AG10803 (cell line): Measurements from ENCODE around the gene TMEM132D.

Source experiments
- DNase-seq: peaks from one replicate; pipeline ENCODE4 v3.0.0; 2010; ENCODE audit warnings: low read depth
- H3K4me3 ChIP-seq: 2 replicates; pipeline ENCODE4 v1.5.1; 2011; ENCODE audit warnings: mild to moderate bottlenecking, low read length, control low read depth
- CTCF ChIP-seq: conservative IDR thresholded peaks from 2 replicates; pipeline ENCODE4 v1.5.1; 2011; ENCODE audit warnings: mild to moderate bottlenecking, low read length, control low read depth, inconsistent platforms

TMEM132D gene

GRCh38 chr12:129566800-129567199, 337.0 kb downstream of the TMEM132D start:
- H3K4me3 ChIP-seq = no peak overlapping the region
- DNase-seq = no peak
- no peak for TF ChIP-seq CTCF

DNA sequence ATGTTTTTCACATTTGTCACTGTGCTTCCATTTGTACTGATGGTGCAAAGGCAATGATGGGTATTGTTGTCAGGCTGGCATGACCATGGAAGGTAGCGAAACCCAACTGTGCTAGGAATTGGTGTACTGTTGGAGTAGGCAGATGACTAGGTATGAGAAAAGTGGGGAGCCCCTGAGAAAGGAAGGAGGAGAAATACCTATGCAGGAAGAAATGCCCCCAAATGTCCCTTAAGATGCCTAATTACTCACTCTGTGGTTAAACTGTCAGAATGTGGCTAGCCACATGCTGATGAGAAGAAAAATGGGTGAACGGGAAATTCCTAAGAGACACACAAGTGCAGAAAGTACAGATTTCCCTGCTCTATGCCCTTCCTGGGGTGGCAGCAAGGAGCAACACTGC, 339.1 kb downstream of the TMEM132D start:
- TF ChIP-seq CTCF = no peak
- H3K4me3 ChIP-seq = no peak overlapping the region
- DNase-seq = no peak

DNA sequence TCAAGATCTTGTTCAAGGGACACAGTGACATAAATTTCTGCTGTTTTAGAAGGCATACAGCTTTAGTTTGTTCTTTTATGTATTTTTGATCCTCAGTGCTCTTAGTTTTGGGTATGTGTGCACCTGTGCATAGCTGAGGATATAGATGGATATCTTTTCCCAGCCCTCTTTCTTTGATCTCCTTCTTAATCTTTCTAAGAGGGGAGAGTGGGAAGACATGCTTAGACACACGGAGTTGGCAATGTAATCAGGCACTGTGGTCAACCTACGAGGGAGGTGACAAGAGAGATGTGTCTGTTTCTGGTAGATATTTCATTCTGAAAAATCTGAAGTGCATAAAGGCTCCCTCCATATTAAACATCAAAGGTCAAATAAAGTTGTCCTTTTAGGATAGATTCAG, 340.6 kb downstream of the TMEM132D start:
- no peak for DNase-seq
- no peak overlapping the region for H3K4me3 ChIP-seq
- TF ChIP-seq CTCF = no peak

GRCh38 chr12:129561304-129561703, 342.5 kb downstream of the TMEM132D start:
- DNase-seq = no peak
- H3K4me3 ChIP-seq = no peak overlapping the region

GRCh38 chr12:129559776-129560175, 344.0 kb downstream of the TMEM132D start:
- no peak for DNase-seq
- TF ChIP-seq CTCF = no peak
- H3K4me3 ChIP-seq = no peak overlapping the region

More at GRCh38 chr12:129561304-129561703, 342.5 kb downstream of the TMEM132D start:
- no peak for TF ChIP-seq CTCF

- TF ChIP-seq CTCF = no peak
- H3K4me3 ChIP-seq = no peak overlapping the region
- no peak for DNase-seq
These were observed 345.8 kb downstream of the TMEM132D start for GRCh38 chr12:129558036-129558435.

GRCh38 chr12:129556082-129556481, 347.7 kb downstream of the TMEM132D start:
- TF ChIP-seq CTCF = no peak
- no peak for DNase-seq
- no peak overlapping the region for H3K4me3 ChIP-seq
